ENCODE results near the gene NOP10. TPM values are rescaled to one million over a fixed set of nuclear protein-coding genes. Genes with fewer than 3 reads are reported as not detected.

NOP10 gene
- total and polyA plus RNA-seq, 3 donors from 2014 or later: 75.5 to 86.2 (median 79.8) TPM

- Histone ChIP-seq H3K27ac (no peak overlapping the region), H3K4me1 (no peaks in the 10 kb centered on the region), H3K4me3 (no peak overlapping the region), H3K27me3 (no peaks in the 10 kb centered on the region), H3K9me3 (no peaks in the 10 kb centered on the region), H3K36me3 (ENCODE audit: low read depth, missing control alignments) (no peaks in the 10 kb centered on the region)
- intact Hi-C loops (cut with DNase I; ENCODE audit: low total_unique reads): no loop called here
- no peak for DNase-seq
- WGBS, 2 donors: 93 to 96% methylated on average over 3 of the region's 3 CpGs
- TF ChIP-seq POLR2A (IDR thresholded peaks at IDR 0.05): no peak
- TF ChIP-seq, protein P1, sequence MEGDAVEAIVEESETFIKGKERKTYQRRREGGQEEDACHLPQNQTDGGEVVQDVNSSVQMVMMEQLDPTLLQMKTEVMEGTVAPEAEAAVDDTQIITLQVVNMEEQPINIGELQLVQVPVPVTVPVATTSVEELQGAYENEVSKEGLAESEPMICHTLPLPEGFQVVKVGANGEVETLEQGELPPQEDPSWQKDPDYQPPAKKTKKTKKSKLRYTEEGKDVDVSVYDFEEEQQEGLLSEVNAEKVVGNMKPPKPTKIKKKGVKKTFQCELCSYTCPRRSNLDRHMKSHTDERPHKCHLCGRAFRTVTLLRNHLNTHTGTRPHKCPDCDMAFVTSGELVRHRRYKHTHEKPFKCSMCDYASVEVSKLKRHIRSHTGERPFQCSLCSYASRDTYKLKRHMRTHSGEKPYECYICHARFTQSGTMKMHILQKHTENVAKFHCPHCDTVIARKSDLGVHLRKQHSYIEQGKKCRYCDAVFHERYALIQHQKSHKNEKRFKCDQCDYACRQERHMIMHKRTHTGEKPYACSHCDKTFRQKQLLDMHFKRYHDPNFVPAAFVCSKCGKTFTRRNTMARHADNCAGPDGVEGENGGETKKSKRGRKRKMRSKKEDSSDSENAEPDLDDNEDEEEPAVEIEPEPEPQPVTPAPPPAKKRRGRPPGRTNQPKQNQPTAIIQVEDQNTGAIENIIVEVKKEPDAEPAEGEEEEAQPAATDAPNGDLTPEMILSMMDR (IDR thresholded peaks at IDR 0.05): no peak
These were observed 16.5 kb upstream of the NOP10 start for GRCh38 chr15:34359416-34359815.

- intact Hi-C loops (cut with DNase I; ENCODE audit: low total_unique reads): no loop called here
- no peaks in the 10 kb centered on the region for H3K9me3 ChIP-seq
- TF ChIP-seq, protein P1 (IDR thresholded peaks at IDR 0.05): no peak
- no peak for TF ChIP-seq POLR2A (IDR thresholded peaks at IDR 0.05)
- H3K27ac ChIP-seq: no peak overlapping the region
- no peaks in the 10 kb centered on the region for H3K4me1 ChIP-seq
- H3K27me3 ChIP-seq: no peaks in the 10 kb centered on the region
- no peak for DNase-seq
- WGBS, 2 donors: 93 to 94% methylated on average over 4 of the region's 4 CpGs
- no peak overlapping the region for H3K4me3 ChIP-seq
- H3K36me3 ChIP-seq (ENCODE audit: low read depth, missing control alignments): no peaks in the 10 kb centered on the region
These were observed 16.0 kb upstream of the NOP10 start for GRCh38 chr15:34358948-34359347.

DNA sequence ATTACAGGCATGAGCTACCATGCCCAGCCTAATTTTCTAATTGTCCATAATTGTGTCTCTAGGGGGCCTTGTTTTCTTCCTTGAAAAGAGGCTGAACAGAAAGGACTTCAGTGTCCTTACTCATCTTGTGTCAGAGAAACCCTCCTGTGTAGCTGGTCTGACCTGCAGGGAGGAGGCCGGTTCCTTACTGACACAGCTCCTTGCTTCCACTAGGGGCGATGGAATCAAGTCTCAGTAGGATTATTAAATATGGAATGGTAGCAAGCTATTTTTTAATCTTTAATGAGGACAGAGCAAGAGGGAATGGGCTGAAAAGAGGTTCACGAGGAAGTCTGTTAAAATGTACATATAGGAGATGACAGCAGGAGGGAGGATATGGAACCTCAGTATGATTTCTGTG lies 15.4 kb upstream of the NOP10 start:
- Histone ChIP-seq H3K27me3 (no peaks in the 10 kb centered on the region), H3K4me3 (no peak overlapping the region), H3K36me3 (ENCODE audit: low read depth, missing control alignments) (no peaks in the 10 kb centered on the region), H3K27ac (no peak overlapping the region), H3K9me3 (no peaks in the 10 kb centered on the region), H3K4me1 (no peaks in the 10 kb centered on the region)
- 74 to 84% methylated on average over 3 of the region's 3 CpGs for WGBS, 2 donors
- intact Hi-C loops (cut with DNase I; ENCODE audit: low total_unique reads): no loop called here
- TF ChIP-seq, protein P1 (IDR thresholded peaks at IDR 0.05): no peak
- TF ChIP-seq POLR2A (IDR thresholded peaks at IDR 0.05): no peak
- no peak for DNase-seq

DNA sequence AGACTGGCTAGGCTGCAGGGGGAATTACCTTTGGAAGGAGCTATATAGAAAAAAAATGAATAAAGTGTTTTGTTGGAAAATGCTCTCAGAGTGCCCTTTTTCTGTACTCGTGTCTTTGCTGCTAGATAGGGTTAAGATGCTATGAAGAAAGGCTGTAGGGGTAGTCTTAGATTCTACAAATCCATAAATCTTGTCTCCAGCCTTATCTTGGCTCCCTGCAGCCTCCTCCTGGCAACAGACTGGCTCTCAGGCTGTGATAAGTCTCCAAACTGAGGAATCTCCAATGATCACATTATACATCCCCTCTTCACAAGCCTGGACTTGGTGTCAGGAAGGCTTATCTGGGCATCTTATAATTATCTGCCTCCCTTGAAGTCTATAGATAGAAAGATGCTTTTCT lies 14.7 kb upstream of the NOP10 start:
- TF ChIP-seq, protein P1 (IDR thresholded peaks at IDR 0.05): no peak
- no peak for TF ChIP-seq POLR2A (IDR thresholded peaks at IDR 0.05)
- no peak for DNase-seq
- 79 to 87% methylated on average over 1 of the region's 1 CpG for WGBS, 2 donors
- H3K27ac ChIP-seq: no peak overlapping the region
- H3K27me3 ChIP-seq: no peaks in the 10 kb centered on the region
- H3K36me3 ChIP-seq (ENCODE audit: low read depth, missing control alignments): no peaks in the 10 kb centered on the region
- H3K4me1 ChIP-seq: no peaks in the 10 kb centered on the region
- intact Hi-C loops (cut with DNase I; ENCODE audit: low total_unique reads): no loop called here
- H3K4me3 ChIP-seq: no peak overlapping the region
- H3K9me3 ChIP-seq: no peaks in the 10 kb centered on the region

GRCh38 chr15:34355241-34355640 lies 12.3 kb upstream of the NOP10 start:
- no peaks in the 10 kb centered on the region for H3K36me3 ChIP-seq (ENCODE audit: low read depth, missing control alignments)
- H3K27ac ChIP-seq: no peak overlapping the region
- no peaks in the 10 kb centered on the region for H3K4me1 ChIP-seq
- DNase-seq: no peak
- H3K27me3 ChIP-seq: no peaks in the 10 kb centered on the region
- TF ChIP-seq, protein P1 (IDR thresholded peaks at IDR 0.05): no peak
- no peak for TF ChIP-seq POLR2A (IDR thresholded peaks at IDR 0.05)
- WGBS, 2 donors: 91 to 92% methylated on average over 9 of the region's 9 CpGs
- H3K9me3 ChIP-seq: no peaks in the 10 kb centered on the region
- H3K4me3 ChIP-seq: no peak overlapping the region
- intact Hi-C loops (cut with DNase I; ENCODE audit: low total_unique reads): no loop called here

All from testis (tissue), 3 donors.